GM21390 (cell line): ENCODE data around the gene VAMP5.

ENCODE experiments used
- ATAC-seq: cut with Tn5 transposase; IDR thresholded peaks from one replicate; pipeline ENCODE4 v1.9.1; 2021; ENCODE audit not compliant: unreplicated experiment

VAMP5 gene

DNA sequence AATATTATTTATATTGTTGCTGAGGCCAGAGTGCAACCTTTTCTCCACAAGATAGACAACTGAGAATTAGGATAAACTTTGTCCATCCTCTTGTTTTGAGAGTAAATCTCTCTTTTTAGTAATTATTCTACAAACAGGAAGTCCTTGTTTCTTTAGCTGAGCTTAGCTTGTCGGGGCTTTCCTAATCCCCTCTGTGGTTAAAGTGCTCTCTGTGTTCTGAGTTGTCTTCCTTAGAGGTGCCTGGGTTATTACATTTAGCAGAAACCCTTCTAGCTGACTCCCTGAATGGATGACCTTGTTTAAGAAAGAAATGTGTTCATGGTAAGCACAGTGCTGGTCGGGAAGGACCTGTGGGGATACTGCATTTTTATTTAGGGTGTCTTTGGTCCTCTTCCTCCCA lies 44.4 kb downstream of the VAMP5 start:
- ATAC-seq: no peak

DNA sequence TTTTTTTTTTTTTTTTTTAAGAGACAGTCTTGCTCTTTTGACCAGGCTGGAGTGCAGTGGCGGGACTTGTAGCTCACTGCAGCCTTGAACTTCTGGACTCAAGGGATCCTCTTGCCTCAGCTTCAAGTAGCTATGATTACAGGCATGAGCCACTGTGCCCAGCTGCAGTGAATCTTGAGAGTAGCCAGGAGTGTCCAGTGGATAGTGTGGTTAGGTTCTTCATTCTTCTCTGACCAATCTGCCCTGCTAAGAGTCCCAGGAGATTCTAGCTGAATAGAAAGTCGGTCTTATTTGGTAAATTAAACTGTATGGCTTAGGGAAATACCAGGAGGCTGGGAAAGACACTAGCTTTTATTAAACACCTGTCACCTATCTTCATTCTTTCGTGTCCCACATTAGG lies 47.1 kb downstream of the VAMP5 start:
- ATAC-seq: no peak

DNA sequence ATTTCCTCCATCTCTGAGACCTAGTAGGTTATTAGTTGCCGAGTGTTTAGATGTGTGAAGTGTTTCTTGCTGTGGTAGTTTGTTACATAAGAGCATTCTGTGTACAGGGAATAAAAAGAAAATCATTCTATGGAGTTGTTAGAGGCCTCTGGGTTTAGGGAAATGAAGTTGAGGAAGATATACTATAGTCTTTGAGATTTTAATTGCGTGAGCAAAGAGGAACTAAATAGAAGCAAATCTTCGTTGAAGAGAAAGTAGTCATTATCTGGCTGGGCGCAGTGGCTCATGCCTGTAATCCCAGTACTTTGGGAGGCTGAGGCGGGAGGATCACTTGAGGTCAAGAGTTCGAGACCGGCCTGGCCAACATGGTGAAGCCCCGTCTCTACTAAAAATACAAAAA lies 50.8 kb downstream of the VAMP5 start:
- ATAC-seq: no peak

DNA sequence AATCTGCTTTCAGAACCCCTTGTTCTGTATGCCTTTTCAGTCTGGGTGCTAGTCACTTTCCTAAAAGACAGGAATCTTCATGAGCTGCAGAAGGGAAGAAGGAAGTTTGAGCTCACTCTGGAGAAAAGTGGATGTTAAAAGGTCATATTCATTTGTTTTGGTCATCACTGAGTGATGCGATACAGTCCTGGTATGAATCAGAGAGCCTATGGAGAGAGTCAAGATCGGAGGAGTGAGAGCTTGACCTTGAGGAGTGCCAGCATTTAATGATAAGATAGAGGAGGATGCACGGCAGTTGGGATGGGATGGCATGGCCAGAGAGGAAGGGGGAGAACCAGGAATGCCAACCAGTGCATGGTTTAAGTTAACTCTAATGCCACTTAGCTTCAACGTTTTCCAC lies 51.4 kb downstream of the VAMP5 start:
- ATAC-seq: no peak

DNA sequence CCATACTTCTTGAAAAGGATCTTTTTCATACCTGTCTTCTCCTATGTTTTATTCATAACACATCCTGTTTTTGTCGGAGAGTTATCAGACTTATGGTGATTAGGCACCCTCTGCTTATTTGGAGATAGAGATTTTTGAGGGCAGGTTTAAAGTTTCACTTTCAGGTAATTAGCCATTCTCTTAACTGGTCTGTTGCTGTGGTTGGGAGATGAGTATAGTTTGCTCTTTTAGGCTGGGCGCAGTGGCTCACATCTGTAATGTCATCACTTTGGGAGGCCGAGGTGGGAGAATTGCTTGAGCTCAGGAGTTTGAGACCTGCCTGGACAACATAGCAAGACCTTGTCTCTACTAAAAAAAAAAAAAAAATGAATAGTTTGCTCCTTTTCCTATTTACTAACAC lies 58.5 kb downstream of the VAMP5 start:
- ATAC-seq: peak; percentile 58
